ENCODE measurements around the gene RPL29.

RPL29 gene

DNA sequence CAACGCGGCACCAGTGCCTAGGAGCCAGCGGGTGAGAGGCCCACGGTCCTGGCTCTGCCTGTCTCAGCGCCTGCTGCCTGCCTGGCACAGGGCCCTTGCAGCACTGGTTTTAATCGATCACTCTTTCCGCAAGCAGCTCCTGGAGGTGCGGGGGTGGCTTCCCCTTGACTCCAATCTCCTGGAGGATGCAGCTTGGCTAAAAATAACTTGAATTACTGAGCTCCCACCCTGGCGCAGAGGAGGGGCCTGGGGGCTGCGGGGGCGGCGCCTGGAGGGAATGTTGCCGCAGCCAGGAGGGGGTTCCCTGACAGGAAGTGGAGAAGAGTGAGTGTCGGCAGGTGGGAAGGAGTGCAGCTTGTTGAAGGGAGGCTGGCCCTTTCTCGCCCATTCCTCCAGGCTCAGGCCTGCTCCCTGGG, 9.9 kb upstream of the RPL29 start:
- H3K4me3 ChIP-seq (ENCODE audit: low read length) = no peak overlapping the region
- TF ChIP-seq, protein P1, sequence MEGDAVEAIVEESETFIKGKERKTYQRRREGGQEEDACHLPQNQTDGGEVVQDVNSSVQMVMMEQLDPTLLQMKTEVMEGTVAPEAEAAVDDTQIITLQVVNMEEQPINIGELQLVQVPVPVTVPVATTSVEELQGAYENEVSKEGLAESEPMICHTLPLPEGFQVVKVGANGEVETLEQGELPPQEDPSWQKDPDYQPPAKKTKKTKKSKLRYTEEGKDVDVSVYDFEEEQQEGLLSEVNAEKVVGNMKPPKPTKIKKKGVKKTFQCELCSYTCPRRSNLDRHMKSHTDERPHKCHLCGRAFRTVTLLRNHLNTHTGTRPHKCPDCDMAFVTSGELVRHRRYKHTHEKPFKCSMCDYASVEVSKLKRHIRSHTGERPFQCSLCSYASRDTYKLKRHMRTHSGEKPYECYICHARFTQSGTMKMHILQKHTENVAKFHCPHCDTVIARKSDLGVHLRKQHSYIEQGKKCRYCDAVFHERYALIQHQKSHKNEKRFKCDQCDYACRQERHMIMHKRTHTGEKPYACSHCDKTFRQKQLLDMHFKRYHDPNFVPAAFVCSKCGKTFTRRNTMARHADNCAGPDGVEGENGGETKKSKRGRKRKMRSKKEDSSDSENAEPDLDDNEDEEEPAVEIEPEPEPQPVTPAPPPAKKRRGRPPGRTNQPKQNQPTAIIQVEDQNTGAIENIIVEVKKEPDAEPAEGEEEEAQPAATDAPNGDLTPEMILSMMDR (conservative IDR thresholded peaks at IDR 0.05; ENCODE audit: low read depth, low read length) = no peak
- DNase-seq (ENCODE audit: low read depth) = peak; percentile 58

DNA sequence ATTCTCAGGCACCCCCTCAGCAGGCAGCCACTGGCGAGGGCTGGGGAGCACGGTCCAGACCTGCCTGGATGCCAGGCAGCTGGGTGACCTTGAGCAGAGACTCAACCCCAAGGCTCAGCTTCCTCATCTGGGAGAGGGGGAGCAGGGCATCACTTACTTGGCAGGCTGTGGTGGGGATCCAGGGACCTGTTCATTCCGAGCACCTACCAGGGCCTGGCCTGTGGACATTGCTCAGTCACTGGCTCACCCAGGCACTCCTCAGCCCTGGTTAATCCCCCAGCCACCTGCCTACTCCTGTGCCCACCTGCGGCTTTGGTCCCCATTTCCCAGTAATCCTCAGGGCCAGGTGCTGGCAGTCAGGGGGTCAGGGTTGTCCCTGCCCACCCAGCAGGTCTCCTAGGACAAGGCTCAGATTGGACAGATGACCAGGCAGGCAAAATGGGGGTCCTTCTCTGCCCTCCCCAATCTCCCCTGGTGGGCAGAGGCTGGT, 9.3 kb upstream of the RPL29 start:
- TF ChIP-seq, protein P1 (conservative IDR thresholded peaks at IDR 0.05; ENCODE audit: low read depth, low read length) = no peak

DNA sequence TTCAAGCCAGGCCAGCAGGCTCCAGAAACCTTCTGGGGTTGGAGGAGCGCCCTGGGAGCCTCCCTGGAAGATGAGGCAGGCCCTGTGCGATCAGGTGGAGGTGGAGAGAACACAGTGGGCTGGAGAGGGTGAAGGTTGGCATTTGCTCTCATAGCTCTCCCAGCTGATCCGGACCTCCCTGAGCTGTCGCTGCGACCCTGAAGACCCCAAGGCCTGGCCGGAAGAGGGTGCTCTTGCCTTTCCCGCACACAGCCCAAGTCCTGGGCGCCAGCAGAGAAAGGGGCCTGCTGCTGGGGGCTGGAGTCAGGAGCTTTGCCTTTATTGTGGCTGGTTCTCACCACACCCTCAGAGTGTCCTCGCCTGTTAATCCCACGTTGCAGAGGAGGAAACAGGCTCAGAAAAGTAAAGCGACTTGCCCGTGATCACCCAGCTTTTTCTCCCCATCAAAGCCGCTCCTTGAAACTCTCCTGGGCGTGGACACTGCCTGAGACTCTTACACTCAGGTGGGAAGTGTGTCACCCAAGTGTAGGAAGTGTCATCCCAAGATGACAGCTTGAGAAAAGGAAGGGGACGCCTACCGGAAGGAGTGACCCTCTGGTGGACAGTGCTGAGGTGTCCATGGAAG, 8.6 kb upstream of the RPL29 start:
- H3K4me3 ChIP-seq (ENCODE audit: low read length) = no peak overlapping the region
- DNase-seq (ENCODE audit: low read depth) = peak; percentile 43
- TF ChIP-seq, protein P1 (conservative IDR thresholded peaks at IDR 0.05; ENCODE audit: low read depth, low read length) = peak; percentile 88

More for the DNA sequence above, 9.3 kb upstream of the RPL29 start:
- DNase-seq (ENCODE audit: low read depth) = no peak
- no peak overlapping the region for H3K4me3 ChIP-seq (ENCODE audit: low read length)

DNA sequence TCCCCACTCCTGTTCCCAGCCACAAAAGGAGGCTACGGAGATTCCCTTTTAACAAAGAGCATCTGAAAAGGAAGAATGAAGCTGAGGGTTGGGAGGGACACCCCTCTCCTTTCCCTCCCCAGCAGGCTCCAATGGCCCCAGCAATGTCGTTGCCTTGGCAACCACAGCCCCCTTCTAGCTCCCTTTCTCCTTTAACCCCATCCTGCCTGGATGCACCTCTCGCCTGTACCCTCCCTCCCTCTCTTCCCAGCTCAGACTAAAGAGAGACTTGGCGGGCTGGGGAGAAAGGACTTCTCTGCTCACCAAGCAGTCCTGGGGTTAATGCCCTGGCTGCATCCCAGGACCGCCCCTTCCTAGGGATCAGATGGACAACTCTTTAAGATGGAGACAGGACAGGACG, 7.1 kb upstream of the RPL29 start:
- no peak for DNase-seq (ENCODE audit: low read depth)
- no peak overlapping the region for H3K4me3 ChIP-seq (ENCODE audit: low read length)
- TF ChIP-seq, protein P1 (conservative IDR thresholded peaks at IDR 0.05; ENCODE audit: low read depth, low read length) = no peak

DNA sequence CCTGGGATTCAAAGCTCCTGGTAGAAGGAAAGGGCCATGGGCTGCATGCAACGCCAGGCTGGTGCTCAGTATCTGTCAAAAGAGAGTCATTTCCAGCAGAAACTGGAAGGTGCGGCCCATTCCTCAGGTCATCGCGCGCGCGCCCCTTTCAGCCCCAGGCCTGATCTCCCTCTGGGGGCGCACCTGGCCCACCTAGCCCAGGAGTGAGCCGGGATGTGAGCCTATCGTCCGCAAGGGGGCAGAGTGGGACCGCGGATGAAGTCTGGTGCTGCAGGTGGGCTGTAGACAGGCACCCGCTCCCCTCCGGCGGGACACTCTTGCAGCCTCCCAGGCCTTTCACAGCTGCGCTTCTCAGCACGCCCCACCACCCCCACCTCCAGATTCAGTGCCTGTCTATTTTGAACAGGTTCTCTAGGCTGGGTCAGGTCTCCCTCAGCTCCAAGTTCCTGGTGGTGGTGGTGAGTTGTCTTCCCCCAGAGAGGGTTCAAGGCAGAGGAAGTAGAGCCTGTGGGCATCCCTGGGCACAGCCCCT, 5.8 kb upstream of the RPL29 start:
- H3K4me3 ChIP-seq (ENCODE audit: low read length) = no peak overlapping the region
- TF ChIP-seq, protein P1 (conservative IDR thresholded peaks at IDR 0.05; ENCODE audit: low read depth, low read length) = peak; percentile 93
- DNase-seq (ENCODE audit: low read depth) = no peak

DNA sequence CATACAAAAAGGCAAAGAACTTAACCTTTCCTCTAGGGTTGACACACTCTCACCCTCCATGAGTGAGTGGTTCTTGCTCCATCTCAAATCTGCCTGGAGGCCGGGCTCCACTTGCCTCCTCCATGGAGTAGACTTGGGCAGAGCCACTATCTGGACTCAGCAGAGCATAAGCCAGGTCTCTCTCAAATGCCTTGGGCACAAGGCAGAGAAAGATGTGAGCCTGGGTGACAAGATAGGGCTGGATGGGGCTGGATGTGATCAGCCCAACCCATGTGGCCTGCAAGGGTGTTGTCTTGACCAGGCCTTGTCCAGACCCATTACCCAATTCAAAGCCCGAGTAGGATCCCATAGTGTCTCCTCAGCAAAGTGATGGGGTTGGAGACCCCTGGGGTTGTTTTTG, 4.2 kb upstream of the RPL29 start:
- no peak for DNase-seq (ENCODE audit: low read depth)
- no peak overlapping the region for H3K4me3 ChIP-seq (ENCODE audit: low read length)
- TF ChIP-seq, protein P1 (conservative IDR thresholded peaks at IDR 0.05; ENCODE audit: low read depth, low read length) = no peak

DNA sequence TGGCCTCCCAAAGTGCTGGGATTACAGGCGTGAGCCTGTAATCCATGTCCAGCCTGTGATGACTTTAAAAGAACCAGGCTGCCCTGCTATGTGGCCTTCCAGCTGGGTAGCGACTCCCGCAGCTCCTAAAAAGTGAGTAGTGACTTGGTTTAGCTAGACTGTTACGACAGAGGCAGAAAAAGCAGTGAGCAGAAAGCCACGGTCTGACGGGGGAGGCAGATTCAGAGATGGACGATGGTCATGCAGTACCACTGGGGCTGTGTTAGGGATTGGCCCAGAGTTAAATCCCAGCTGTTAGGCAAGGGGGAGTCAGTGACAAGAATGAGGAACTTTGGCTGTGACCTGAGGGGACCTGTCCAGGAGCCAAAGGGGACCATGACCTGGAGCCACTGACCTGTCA, 3.1 kb upstream of the RPL29 start:
- H3K4me3 ChIP-seq (ENCODE audit: low read length) = no peak overlapping the region
- no peak for DNase-seq (ENCODE audit: low read depth)
- TF ChIP-seq, protein P1 (conservative IDR thresholded peaks at IDR 0.05; ENCODE audit: low read depth, low read length) = no peak
